GM21717 (cell line): ENCODE data around the gene ESYT3.
A peak's percentile ranks its signal among the peaks of the same experiment; 100 is the strongest.
"Not testable (repeated sequence)": the region's sequence is repeated elsewhere in the genome, so short reads cannot be mapped to it uniquely, and the experiment has no call there.

Source experiments
- ATAC-seq: cut with Tn5 transposase; IDR thresholded peaks from one replicate; pipeline ENCODE4 v1.9.1; 2021; ENCODE audit warnings: mild to moderate bottlenecking, moderate library complexity; ENCODE audit not compliant: unreplicated experiment

Gene ESYT3

DNA sequence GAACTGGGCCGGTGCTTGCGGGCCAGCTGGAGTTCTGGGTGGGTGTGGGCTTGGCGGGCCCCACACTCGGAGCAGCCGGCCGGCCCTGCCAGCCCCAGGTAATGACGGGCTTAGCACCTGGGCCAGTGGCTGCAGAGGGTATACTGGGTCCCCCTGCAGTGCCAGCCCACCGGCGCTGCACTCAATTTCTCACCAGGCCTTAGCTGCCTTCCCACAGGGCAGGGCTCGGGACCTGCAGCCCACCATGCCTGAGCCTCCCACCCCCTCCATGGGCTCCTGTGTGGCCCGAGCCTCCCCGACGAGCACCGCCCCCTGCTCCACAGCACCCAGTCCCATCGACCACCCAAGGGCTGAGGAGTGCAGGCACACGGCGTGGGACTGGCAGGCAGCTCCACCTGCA, 50.3 kb downstream of the ESYT3 start:
- ATAC-seq, result not testable (repeated sequence)

DNA sequence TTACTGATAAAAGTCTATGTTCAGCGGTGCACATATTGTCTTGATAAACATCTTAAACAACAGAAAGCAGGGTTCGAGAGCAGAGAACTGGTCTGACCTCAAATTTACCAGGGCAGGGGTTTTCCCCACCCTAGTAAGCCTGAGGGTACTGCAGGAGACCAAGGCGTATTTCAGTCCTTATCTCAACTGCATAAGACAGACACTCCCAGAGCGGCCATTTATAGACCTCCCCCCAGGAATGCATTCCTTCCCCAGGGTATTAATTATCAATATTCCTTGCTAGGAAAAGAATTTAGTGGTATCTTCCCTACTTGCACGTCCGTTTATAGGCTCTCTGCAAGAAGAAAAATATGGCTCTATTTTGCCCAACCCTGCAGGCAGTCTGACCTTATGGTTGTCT, 52.2 kb downstream of the ESYT3 start:
- ATAC-seq, result not testable (repeated sequence)

DNA sequence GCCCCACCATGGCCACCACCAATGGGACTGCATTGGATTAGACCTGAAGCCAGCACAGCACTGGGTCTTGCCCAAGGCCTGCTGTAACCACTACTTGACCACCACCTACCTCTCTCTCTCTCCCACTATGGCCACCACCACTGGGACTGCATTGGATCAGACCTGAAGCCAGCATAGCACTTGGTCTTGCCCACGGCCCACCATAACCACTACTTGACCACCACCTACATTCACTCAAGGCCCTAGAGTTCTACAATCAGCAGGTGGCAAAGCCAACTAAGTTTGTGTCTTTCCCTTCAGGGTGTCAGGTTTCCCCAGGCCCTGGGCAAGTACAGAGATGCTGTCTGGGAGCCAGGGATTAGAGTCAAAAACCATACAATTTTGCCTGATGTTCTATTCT, 57.6 kb downstream of the ESYT3 start:
- no peak for ATAC-seq

DNA sequence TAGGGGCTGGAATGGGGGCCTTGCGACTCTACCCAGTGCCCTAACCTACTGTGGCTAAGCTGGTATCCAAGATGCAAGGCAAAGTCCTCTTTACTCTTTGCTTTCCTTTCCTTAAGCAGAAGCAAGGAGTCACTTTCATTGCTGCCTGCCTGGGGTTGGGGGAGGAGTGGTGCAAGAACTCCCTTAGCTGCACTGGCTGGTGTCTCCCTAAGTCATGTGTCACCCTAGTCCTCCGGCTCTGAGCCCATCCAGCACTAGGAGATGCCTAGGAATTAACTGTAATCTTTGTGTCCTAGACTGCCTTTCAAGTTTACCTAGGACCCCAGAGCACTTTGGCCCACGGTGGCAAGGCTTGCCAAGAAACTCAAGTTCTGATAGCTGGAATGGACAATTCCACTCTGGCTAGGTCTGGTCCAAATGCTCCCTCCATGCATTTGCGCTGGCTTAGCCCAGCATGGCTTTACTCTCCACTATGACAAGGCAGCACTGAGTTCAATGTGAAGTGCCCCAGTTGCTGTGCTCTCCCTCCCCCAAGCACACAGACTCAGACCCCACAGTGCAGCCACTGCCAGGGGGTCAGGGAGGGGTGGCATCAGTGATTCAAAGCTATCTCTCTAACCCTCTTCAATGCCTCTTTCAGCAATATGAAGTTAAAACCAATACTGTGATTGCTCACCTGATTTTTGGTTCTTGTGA, 58.7 kb downstream of the ESYT3 start:
- no peak for ATAC-seq

DNA sequence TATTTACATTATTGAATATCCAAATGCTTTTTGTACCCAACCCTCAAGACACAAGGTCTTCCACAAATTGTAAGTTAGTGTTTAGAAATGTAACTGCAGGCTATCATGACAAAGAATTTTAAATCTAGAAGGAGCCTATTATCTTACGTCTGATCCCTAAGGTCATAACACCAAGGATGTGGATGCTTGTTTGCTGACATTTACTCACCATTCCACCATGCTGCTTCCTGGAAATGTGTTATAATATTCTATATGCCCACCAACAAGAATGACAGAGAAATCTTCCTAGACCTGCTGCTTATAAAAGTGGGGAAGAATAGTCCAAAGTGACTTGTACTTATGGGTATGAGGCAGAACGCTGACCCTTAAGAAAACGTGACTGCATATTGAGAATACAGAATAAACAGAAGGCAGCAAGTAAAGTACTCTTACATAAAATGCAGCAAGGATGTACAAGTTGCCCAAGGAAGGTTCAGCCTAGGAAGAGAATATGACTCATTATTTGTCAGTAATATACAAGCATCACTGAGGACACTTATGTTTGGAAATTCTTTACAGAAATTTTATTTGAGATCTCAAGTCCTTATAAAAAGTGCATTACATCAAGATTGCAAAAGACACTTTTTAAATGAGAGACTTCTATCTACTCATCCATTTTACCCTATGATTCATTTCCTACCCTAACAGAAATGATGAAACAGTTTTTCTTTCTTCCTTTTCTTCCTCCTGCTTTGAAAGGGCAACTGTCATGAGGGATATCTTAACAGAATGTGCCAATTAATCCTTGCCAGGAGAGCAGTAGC, 59.6 kb downstream of the ESYT3 start:
- ATAC-seq, result no peak

DNA sequence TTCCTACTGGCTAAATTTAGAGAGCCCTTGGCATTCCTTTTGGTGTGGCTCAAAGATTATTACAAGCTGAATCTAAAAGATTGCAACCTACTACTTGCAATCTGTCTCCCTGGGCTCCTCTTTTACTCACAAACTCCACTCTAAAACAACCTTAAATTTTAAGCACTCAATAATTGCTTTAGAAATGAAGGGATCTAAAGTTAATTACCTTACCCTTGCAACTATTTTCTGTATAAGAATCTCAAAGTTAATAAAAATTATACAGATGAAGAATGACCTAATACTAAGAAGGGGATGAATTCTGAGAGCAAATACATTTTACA, 60.2 kb downstream of the ESYT3 start:
- ATAC-seq, result no peak

DNA sequence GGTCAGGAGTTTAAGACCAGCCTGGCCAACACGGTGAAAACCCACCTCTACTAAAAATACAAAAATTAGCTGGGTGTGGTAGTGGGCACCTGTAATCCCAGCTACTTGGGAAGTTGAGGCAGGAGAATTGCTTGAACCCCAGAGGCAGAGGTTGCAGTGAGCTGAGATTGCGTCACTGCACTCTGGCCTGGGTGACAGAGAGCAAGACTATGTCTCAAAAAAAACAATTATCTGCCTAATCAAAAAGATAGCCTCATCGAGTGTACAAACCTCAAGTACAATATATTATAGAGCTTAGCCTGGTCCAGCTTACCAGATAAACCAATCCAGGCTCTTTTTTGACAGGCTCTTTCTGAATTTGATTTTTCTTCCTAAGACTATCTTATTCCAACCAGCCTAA, 61.2 kb downstream of the ESYT3 start:
- not testable (repeated sequence) for ATAC-seq

DNA sequence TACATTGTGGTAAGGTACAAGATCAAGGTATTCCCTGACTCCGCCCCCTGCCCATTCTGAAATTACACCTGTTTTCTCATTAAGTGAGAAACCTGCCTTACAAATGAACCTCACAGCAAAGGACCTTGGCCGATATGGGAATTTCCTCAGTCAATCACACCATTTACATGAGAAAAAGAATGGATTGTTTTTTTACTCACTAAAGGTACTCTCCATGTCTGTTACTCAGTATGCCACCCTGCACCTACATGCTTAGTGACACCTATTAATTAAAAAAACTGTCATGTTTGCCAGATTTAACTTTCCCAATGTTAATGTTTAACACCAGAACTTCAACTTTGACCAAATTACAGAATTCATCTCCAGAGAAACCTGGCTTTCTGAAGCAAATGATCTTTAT, 62.0 kb downstream of the ESYT3 start:
- ATAC-seq, result no peak

DNA sequence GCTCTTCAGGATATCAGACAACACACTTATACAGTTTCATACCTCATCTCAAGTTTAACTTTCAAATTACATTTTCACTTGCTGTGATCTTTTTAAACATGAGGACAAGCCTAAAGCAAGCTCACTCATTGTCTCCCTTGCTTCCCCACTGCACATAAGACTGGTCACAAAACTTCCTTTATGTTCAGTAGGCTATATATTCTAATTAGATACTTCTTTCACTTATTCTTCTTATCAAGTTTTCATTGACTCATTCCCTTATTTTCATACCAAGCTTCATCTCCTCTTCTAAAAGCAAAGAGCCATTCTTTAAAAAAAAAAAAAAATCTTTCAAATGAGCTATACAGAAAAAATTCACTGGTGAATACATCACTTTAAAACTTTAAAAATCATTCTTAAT, 62.6 kb downstream of the ESYT3 start:
- ATAC-seq, result no peak

DNA sequence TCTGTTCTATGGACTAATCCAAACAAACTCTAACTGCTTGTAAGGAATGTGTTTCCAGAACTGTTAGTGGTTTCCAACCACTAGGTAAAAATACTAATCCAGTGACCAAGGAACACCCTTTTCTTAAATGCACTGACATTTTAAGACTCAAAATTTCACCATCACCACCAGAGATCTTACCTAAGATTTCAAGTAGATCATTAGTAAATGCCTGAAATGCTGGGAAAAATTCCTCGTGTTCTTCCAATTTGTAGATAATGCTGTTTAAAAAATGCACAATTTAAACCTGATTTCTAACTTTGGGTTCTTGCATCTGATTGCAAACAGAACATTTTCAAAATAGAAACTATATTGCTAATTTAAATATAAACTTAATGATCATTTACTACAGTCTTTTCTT, 63.4 kb downstream of the ESYT3 start:
- ATAC-seq, result no peak

DNA sequence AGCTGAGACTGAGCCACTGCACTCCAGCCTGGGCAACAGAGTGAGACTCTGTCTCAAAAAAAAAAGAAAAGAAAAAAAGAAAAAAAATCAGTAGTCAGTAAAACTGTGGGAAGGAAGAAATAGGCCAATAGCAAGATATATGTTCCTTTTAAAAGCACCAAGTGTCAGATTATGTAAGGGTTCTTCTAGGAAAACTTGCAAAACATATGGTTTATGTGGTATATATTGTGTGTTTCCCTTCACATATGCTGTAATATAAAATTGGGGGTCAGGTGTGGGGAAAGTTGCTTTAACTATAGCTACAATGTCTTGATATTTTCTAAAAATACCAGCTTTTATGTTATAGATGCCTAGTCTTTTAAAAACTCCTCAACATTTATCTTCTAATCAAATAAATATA, 64.6 kb downstream of the ESYT3 start:
- ATAC-seq, result no peak

DNA sequence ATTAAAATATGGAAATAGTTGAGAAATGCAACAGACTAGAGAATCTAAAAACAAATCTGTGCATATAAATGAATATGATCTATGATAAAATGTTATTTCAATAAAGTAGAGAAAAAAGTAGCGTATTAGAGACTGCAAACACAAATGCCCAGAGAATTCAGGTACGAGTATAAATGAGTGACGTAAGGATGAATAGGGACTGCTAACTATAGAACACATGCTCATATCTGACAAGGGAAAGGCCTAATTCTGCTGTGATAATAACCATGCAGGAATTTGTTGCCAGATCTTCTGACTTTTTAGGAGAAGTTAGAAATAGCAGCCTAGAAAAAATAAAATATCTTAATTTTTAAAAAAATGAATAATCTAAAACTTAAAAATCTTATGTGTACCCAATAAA, 73.1 kb downstream of the ESYT3 start:
- no peak for ATAC-seq

DNA sequence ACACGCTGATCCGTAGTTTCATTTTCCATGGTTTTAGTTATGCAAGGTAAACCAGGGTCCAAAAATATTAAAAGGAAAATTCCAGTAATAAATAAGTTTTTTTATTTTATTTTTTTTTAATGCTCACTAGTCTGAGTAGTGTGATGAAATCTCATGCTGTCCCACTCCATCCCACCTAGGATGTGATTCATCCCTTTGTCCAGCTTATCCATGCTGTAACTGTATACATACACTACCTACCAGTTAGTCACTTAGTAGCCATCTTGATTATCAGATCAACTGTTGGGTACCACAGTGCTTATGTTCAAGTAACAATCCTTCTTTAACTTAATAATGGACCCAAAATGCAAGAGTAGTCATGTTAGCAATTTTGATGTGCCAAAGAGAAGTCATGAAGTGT, 75.2 kb downstream of the ESYT3 start:
- ATAC-seq, result no peak

DNA sequence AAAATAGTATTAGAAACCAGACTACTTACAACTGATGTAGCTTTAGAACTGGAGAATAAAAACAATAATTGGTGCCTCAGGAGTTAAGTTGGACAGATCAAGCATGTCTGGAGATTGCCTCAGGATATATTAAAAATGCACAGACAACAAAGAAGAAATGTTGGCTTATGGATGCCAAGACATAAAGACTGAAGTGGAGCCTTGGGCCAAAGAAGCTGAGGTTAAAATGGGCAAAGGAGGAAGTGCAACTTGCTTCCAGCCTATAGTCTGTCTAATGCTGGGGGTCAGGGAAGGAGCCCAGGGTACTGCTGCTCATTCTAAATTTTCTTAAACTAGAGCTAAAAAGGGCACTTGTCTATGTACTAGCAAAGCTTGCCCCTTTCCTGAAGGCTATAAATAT, 77.5 kb downstream of the ESYT3 start:
- no peak for ATAC-seq

DNA sequence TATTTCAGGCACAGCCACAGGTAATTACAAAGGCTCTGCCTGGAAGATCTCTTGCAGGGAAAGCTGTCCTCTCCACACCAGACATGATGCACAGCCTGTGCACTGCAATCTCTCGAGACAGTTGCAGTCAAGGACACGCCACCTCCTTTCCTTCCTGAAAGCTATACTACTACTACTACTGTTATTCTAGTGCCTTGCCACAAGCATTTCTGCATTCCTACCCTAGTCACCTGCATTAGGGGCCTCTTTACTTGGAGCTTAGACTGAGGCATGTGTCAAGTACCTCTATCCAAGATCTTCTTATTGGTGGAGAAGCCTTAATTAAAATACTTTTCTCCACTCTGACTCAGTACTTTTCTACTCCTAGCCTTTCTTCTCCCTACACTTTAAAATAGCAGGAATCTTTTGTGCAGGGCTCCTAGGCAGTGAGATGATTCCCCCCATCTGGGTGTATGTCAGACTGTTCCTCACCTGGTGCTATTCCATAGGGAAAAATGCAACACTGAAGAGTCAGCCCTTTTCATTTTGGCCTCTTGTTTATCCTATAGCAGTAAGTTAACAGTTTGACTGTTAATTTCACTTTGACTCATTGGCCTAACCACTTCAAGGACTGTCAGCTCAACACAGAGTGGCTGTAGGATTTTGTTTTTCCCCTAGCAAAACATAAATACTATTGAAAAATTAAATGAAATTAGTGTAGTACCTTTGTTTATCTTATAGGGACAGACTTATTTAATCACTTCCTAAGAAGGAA, 78.9 kb downstream of the ESYT3 start:
- peak; percentile 85 for ATAC-seq

DNA sequence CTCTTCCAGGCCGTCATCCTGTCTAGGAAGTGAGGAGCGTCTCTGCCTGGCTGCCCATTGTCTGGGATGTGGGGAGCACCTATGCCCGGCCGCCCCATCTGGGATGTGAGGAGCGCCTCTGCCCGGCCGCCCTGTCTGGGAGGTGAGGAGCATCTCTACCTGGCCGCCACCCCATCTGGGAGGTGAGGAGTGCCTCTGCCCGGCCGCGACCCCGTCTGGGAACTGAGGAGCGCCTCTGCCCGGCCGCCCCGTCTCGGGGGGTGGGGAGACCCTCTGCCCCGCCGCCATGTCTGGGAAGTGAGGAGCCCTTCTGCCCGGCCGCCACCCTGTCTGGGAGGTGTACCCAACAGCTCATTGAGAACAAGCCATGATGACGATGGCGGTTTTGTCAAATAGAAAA, 87.0 kb downstream of the ESYT3 start:
- not testable (repeated sequence) for ATAC-seq
